HepG2 (cell line): ENCODE results near the gene CHCHD5. TPM values are rescaled to one million over a fixed set of nuclear protein-coding genes. Genes with fewer than 3 reads are reported as not detected.

Experiments
- DMAP1 ChIP-seq: IDR thresholded peaks from 2 replicates; pipeline ENCODE4 v1.6.1; 2016
- GLI4 ChIP-seq: sonication (generic); formaldehyde crosslinking; IDR thresholded peaks from 2 replicates; pipeline ENCODE4 v1.5.1; 2020; ENCODE audit warnings: missing genetic modification reagents, mild to moderate bottlenecking, moderate library complexity, borderline replicate concordance
- JDP2 ChIP-seq: sonication (generic); formaldehyde crosslinking; IDR thresholded peaks from 2 replicates; pipeline ENCODE4 v1.8.1; 2022; ENCODE audit warnings: missing genetic modification reagents, borderline replicate concordance
- MEIS2 ChIP-seq: sonication (generic); formaldehyde crosslinking; IDR thresholded peaks from 2 replicates; pipeline ENCODE4 v1.9.0; 2021; ENCODE audit warnings: mild to moderate bottlenecking, missing genetic modification reagents
- MZF1 ChIP-seq: sonication (generic); formaldehyde crosslinking; IDR thresholded peaks from 2 replicates; pipeline ENCODE4 v1.8.1; 2023; ENCODE audit warnings: mild to moderate bottlenecking, missing genetic modification reagents, borderline replicate concordance
- RAD51 ChIP-seq: fragments of 450-650 bp; IDR thresholded peaks from 2 replicates; pipeline ENCODE4 v1.6.1; 2016; ENCODE audit warnings: borderline replicate concordance
- RFX3 ChIP-seq: IDR thresholded peaks from 2 replicates; pipeline ENCODE4 v1.6.1; 2016; ENCODE audit warnings: missing biosample characterization, missing genetic modification reagents
- SMARCE1 ChIP-seq: fragments of 450-650 bp; IDR thresholded peaks from 2 replicates; pipeline ENCODE4 v1.6.1; 2017; ENCODE audit warnings: borderline replicate concordance
- ZFP82 ChIP-seq: sonication (generic); formaldehyde crosslinking; IDR thresholded peaks from 2 replicates; pipeline ENCODE4 v1.5.1; 2020; ENCODE audit warnings: mild to moderate bottlenecking, missing genetic modification reagents, borderline replicate concordance
- ZNF33B ChIP-seq: sonication (generic); formaldehyde crosslinking; IDR thresholded peaks from 2 replicates; pipeline ENCODE4 v1.5.1; 2020; ENCODE audit warnings: mild to moderate bottlenecking, missing genetic modification reagents
- ZNF713 ChIP-seq: sonication (generic); formaldehyde crosslinking; IDR thresholded peaks from 2 replicates; pipeline ENCODE4 v1.4.0; 2020; ENCODE audit warnings: mild to moderate bottlenecking, missing genetic modification reagents
- polyA plus RNA-seq, 8 experiments: library from polyadenylated mRNA; depleted of rRNA in 3 of 8; stranded (reverse) in 7 of 8; unstranded in 1 of 8; fragments of >200 nt; fragmentation: Illumina TruSeq in 4 of 8; extraction: Trizol in 4 of 8; gene quantifications; 2 replicates each; pipeline versions ENCODE4 v1.2.1 to v1.2.3, GENCODE V29; 2011 to 2016; ENCODE audit warnings: low read depth in 4 of 8, missing spikeins in 1 of 8, mixed read lengths in 1 of 8; ENCODE audit not compliant: insufficient read depth in 1 of 8
- total RNA-seq, 5 experiments: library from RNA; depleted of rRNA; stranded (reverse); fragments of >200 nt; fragmentation: Illumina TruSeq; extraction: Trizol; gene quantifications; 2 replicates each; pipeline ENCODE4 v1.2.3, GENCODE V29; 2016; ENCODE audit warnings: low read depth in 1 of 5
- TF ChIP-seq, protein P1 (sequence below): IDR thresholded peaks from 2 replicates; pipeline ENCODE4 v1.6.1; 2016; ENCODE audit warnings: mild to moderate bottlenecking, missing biosample characterization, missing genetic modification reagents
- TF ChIP-seq, protein P2 (sequence below): sonication (generic); formaldehyde crosslinking; IDR thresholded peaks from 2 replicates; pipeline ENCODE4 v1.4.0; 2020; ENCODE audit warnings: mild to moderate bottlenecking, missing genetic modification reagents
- TF ChIP-seq, protein P3 (sequence below): sonication (generic); formaldehyde crosslinking; IDR thresholded peaks from 2 replicates; pipeline ENCODE4 v1.4.0; 2020; ENCODE audit warnings: mild to moderate bottlenecking, missing genetic modification reagents
- TF ChIP-seq, protein P4 (sequence below): sonication (generic); formaldehyde crosslinking; IDR thresholded peaks from 2 replicates; pipeline ENCODE4 v1.8.0; 2022; ENCODE audit warnings: missing genetic modification reagents, mild to moderate bottlenecking, borderline replicate concordance
- TF ChIP-seq, protein P5 (sequence below): IDR thresholded peaks from 2 replicates; pipeline ENCODE4 v1.6.1; 2012; ENCODE audit warnings: inconsistent platforms
- TF ChIP-seq, protein P6 (sequence below): sonication (generic); formaldehyde crosslinking; IDR thresholded peaks from 2 replicates; pipeline ENCODE4 v1.8.0; 2022; ENCODE audit warnings: missing genetic modification reagents, mild to moderate bottlenecking, moderate library complexity, borderline replicate concordance
- TF ChIP-seq, protein P7 (sequence below): sonication (generic); formaldehyde crosslinking; IDR thresholded peaks from 2 replicates; pipeline ENCODE4 v1.5.0; 2020; ENCODE audit warnings: mild to moderate bottlenecking, missing genetic modification reagents
- TF ChIP-seq, protein P8 (sequence below): IDR thresholded peaks from 2 replicates; pipeline ENCODE4 v1.6.1; 2016; ENCODE audit warnings: low read depth, borderline replicate concordance

CHCHD5 gene
- total and polyA plus RNA-seq, 2 of the 13 experiments (the other 11 are each of a cell fraction or from before 2014, with no cell fraction given) = 19.0 to 23.9 TPM

DNA sequence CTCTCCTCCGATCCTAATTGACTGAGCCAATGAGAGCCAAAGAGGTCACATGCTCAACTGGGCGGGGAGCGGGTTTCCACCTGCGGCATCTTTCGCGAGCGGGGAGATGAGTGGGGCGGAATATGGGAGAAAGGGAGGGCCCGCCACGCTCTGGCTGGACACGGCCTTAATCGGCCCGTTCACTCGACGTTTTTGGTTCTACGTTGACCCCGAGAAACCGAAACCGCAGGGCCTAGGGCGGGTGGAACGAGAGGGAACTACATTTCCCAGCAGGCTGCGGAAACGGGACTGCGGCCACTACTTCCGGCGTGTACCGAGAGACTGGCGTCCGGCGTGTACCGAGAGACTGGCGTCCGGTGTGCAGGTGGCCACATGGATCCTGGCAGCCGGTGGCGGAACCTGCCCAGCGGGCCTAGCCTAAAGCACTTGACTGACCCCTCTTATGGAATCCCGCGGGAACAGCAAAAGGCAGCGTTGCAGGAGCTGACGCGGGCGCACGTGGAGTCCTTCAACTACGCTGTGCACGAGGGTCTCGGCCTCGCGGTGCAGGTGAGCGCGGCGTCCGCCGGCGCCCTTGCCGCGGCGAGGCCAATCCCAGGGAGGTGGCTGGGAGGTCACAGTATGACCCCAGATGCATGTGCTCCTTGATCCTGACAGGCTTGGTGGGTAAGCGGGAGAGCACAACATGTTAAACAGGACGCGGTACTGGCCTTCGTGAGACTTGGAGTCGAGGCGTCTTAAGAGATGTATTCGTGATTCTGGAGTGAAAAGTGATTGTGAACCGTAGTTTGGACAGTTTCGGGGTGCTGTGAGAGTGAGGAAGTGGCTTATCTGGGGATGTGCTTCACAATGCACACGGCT is 42.1 kb upstream of the CHCHD5 start, which contains the start of gene POLR1B (continued):
- TF ChIP-seq, protein P1, sequence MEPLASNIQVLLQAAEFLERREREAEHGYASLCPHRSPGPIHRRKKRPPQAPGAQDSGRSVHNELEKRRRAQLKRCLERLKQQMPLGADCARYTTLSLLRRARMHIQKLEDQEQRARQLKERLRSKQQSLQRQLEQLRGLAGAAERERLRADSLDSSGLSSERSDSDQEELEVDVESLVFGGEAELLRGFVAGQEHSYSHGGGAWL (CRISPR knock-in tag) = peak; percentile 97
- TF ChIP-seq SMARCE1 = no peak
- 0 out of 2 replicates have a peak, but pooled peaks have one; percentile 4 for TF ChIP-seq ZNF713 (CRISPR knock-in tag)
- TF ChIP-seq, protein P2, sequence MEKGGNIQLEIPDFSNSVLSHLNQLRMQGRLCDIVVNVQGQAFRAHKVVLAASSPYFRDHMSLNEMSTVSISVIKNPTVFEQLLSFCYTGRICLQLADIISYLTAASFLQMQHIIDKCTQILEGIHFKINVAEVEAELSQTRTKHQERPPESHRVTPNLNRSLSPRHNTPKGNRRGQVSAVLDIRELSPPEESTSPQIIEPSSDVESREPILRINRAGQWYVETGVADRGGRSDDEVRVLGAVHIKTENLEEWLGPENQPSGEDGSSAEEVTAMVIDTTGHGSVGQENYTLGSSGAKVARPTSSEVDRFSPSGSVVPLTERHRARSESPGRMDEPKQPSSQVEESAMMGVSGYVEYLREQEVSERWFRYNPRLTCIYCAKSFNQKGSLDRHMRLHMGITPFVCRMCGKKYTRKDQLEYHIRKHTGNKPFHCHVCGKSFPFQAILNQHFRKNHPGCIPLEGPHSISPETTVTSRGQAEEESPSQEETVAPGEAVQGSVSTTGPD (CRISPR knock-in tag) = 0 out of 2 replicates have a peak, but pooled peaks have one; percentile 75
- TF ChIP-seq, protein P3, sequence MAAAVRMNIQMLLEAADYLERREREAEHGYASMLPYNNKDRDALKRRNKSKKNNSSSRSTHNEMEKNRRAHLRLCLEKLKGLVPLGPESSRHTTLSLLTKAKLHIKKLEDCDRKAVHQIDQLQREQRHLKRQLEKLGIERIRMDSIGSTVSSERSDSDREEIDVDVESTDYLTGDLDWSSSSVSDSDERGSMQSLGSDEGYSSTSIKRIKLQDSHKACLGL = peak; percentile 100
- peak; percentile 96 for TF ChIP-seq MZF1 (CRISPR knock-in tag)
- TF ChIP-seq ZFP82 = peak; percentile 95; the same call in 1 of the 2 replicates
- TF ChIP-seq ZNF33B (CRISPR knock-in tag) = peak; percentile 89
- TF ChIP-seq RAD51 = peak; percentile 69
- TF ChIP-seq, protein P4, sequence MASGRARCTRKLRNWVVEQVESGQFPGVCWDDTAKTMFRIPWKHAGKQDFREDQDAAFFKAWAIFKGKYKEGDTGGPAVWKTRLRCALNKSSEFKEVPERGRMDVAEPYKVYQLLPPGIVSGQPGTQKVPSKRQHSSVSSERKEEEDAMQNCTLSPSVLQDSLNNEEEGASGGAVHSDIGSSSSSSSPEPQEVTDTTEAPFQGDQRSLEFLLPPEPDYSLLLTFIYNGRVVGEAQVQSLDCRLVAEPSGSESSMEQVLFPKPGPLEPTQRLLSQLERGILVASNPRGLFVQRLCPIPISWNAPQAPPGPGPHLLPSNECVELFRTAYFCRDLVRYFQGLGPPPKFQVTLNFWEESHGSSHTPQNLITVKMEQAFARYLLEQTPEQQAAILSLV (CRISPR knock-in tag) = peak; percentile 97
- TF ChIP-seq, protein P5, sequence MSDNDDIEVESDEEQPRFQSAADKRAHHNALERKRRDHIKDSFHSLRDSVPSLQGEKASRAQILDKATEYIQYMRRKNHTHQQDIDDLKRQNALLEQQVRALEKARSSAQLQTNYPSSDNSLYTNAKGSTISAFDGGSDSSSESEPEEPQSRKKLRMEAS = peak; percentile 100
- TF ChIP-seq, protein P6, sequence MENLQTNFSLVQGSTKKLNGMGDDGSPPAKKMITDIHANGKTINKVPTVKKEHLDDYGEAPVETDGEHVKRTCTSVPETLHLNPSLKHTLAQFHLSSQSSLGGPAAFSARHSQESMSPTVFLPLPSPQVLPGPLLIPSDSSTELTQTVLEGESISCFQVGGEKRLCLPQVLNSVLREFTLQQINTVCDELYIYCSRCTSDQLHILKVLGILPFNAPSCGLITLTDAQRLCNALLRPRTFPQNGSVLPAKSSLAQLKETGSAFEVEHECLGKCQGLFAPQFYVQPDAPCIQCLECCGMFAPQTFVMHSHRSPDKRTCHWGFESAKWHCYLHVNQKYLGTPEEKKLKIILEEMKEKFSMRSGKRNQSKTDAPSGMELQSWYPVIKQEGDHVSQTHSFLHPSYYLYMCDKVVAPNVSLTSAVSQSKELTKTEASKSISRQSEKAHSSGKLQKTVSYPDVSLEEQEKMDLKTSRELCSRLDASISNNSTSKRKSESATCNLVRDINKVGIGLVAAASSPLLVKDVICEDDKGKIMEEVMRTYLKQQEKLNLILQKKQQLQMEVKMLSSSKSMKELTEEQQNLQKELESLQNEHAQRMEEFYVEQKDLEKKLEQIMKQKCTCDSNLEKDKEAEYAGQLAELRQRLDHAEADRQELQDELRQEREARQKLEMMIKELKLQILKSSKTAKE = no peak
- TF ChIP-seq MEIS2 = peak; percentile 85
- peak; percentile 93; the same call in 1 of the 2 replicates for TF ChIP-seq GLI4 (CRISPR knock-in tag)
- TF ChIP-seq RFX3 (CRISPR knock-in tag) = no peak
- TF ChIP-seq, protein P7, sequence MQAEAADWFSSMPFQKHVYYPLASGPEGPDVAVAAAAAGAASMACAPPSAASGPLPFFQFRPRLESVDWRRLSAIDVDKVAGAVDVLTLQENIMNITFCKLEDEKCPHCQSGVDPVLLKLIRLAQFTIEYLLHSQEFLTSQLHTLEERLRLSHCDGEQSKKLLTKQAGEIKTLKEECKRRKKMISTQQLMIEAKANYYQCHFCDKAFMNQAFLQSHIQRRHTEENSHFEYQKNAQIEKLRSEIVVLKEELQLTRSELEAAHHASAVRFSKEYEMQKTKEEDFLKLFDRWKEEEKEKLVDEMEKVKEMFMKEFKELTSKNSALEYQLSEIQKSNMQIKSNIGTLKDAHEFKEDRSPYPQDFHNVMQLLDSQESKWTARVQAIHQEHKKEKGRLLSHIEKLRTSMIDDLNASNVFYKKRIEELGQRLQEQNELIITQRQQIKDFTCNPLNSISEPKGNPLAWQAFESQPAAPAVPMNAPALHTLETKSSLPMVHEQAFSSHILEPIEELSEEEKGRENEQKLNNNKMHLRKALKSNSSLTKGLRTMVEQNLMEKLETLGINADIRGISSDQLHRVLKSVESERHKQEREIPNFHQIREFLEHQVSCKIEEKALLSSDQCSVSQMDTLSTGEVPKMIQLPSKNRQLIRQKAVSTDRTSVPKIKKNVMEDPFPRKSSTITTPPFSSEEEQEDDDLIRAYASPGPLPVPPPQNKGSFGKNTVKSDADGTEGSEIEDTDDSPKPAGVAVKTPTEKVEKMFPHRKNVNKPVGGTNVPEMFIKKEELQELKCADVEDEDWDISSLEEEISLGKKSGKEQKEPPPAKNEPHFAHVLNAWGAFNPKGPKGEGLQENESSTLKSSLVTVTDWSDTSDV (CRISPR knock-in tag) = peak; percentile 97
- no peak; the same call in 1 of the 2 replicates for TF ChIP-seq JDP2 (CRISPR knock-in tag)
- TF ChIP-seq, protein P8, sequence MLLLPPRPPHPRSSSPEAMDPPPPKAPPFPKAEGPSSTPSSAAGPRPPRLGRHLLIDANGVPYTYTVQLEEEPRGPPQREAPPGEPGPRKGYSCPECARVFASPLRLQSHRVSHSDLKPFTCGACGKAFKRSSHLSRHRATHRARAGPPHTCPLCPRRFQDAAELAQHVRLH (CRISPR knock-in tag) = peak; percentile 60; the same call in 1 of the 2 replicates
- TF ChIP-seq DMAP1 = peak; percentile 99
